HG02571 (cell line): ENCODE results near the gene GLTP.

Experiments
- ATAC-seq: cut with Tn5 transposase; IDR thresholded peaks from one replicate; pipeline ENCODE4 v1.9.1; 2021; ENCODE audit warnings: mild to moderate bottlenecking, moderate library complexity; ENCODE audit not compliant: unreplicated experiment

The GLTP gene

GRCh38 chr12:109803678-109804077, 76.7 kb downstream of the GLTP start:
- ATAC-seq: no peak

- ATAC-seq: no peak
Observed at GRCh38 chr12:109802828-109803227, 77.5 kb downstream of the GLTP start.
